Stimulated activated CD8-positive, alpha-beta memory T cell treated with anti-CD3 and anti-CD28 coated beads, Interleukin-12 subunit alpha, Interleukin-12 subunit beta, amount 100 ng/mL, for 24 hours (primary cell): ENCODE measurements around the gene COL11A2.

Experiments
- DNase-seq: peaks from one replicate; pipeline ENCODE4 v3.0.0-alpha.2; 2020; ENCODE audit errors: extremely low read depth

Gene COL11A2

GRCh38 chr6:33171880-33172687, 20.2 kb downstream of the COL11A2 start:
- DNase-seq, result no peak

- DNase-seq, result no peak
These were observed 21.0 kb downstream of the COL11A2 start for GRCh38 chr6:33171016-33171879.

- DNase-seq, result no peak
These were observed 21.9 kb downstream of the COL11A2 start for GRCh38 chr6:33170176-33171015.

GRCh38 chr6:33169291-33170175, 22.7 kb downstream of the COL11A2 start:
- DNase-seq, result no peak

GRCh38 chr6:33168639-33169038, 23.6 kb downstream of the COL11A2 start:
- no peak for DNase-seq

- DNase-seq, result no peak
These were observed 24.0 kb downstream of the COL11A2 start for GRCh38 chr6:33168284-33168601.

- DNase-seq, result no peak
These were observed 24.6 kb downstream of the COL11A2 start for GRCh38 chr6:33167374-33168283.

GRCh38 chr6:33166811-33167210, 25.5 kb downstream of the COL11A2 start:
- no peak for DNase-seq

- DNase-seq, result no peak
These were observed 25.9 kb downstream of the COL11A2 start for GRCh38 chr6:33166363-33166762.

GRCh38 chr6:33165581-33166258, 26.5 kb downstream of the COL11A2 start:
- no peak for DNase-seq

GRCh38 chr6:33164665-33165373, 27.4 kb downstream of the COL11A2 start:
- DNase-seq, result no peak

GRCh38 chr6:33164176-33164575, 28.1 kb downstream of the COL11A2 start:
- DNase-seq, result no peak

- no peak for DNase-seq
These were observed 28.7 kb downstream of the COL11A2 start for GRCh38 chr6:33163540-33163939.

GRCh38 chr6:33161354-33162331, 30.6 kb downstream of the COL11A2 start:
- DNase-seq, result peak; percentile 46

GRCh38 chr6:33160728-33161344, 31.4 kb downstream of the COL11A2 start:
- DNase-seq, result no peak

GRCh38 chr6:33160096-33160495, 32.2 kb downstream of the COL11A2 start:
- DNase-seq, result no peak

- DNase-seq, result no peak
These were observed 35.3 kb downstream of the COL11A2 start for GRCh38 chr6:33156964-33157363.
